Vagina (tissue), 2 donors: ENCODE measurements around the gene IGFL4.

Experiments
- POLR2A ChIP-seq, 2 donors: fragments of 450-650 bp; IDR thresholded peaks; one replicate each; pipeline ENCODE4 v1.6.1; 2017; ENCODE audit warnings: antibody characterized with exemption in 2 of 2, mild to moderate bottlenecking in 2 of 2, moderate library complexity in 2 of 2
- POLR2AphosphoS5 ChIP-seq, 2 donors: sonication (generic); formaldehyde crosslinking; IDR thresholded peaks; one replicate each; pipeline ENCODE4 v1.9.0; 2017; ENCODE audit warnings: antibody characterized with exemption in 2 of 2, mild to moderate bottlenecking in 2 of 2, low read depth in 1 of 2; ENCODE audit not compliant: insufficient read depth in 1 of 2
- TF ChIP-seq, protein P1 (sequence below), 3 experiments: fragments of 450-650 bp in 2 of 3; fragments of 200-600 bp in 1 of 3; sonication (generic) in 1 of 3; IDR thresholded peaks; one replicate each; pipeline ENCODE4 v1.5.1; 2017 to 2019; ENCODE audit warnings: antibody characterized with exemption in 3 of 3, mild to moderate bottlenecking in 2 of 3, moderate library complexity in 2 of 3

DNA sequence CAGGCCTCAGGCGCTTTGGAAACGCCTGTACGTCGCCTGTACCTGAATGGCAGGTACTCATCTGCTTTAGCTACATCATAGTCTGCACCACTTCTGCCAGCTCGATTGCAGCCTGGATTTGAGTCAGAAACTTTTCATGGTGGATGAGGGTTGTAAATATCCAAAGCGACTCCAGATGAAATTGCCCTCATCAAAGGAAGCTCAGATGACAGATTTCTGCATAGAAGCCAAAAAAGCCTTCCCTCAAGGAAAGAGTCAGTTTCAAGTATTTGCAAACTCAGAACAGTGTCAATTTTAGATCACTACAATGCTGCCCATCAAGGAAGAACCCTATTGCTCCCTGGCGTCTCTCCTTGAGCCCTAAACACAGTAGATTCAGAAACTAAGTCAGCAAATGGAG, 38.8 kb upstream of the IGFL4 start:
- TF ChIP-seq, protein P1, sequence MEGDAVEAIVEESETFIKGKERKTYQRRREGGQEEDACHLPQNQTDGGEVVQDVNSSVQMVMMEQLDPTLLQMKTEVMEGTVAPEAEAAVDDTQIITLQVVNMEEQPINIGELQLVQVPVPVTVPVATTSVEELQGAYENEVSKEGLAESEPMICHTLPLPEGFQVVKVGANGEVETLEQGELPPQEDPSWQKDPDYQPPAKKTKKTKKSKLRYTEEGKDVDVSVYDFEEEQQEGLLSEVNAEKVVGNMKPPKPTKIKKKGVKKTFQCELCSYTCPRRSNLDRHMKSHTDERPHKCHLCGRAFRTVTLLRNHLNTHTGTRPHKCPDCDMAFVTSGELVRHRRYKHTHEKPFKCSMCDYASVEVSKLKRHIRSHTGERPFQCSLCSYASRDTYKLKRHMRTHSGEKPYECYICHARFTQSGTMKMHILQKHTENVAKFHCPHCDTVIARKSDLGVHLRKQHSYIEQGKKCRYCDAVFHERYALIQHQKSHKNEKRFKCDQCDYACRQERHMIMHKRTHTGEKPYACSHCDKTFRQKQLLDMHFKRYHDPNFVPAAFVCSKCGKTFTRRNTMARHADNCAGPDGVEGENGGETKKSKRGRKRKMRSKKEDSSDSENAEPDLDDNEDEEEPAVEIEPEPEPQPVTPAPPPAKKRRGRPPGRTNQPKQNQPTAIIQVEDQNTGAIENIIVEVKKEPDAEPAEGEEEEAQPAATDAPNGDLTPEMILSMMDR (IDR thresholded peaks at IDR 0.05), result no peak
- TF ChIP-seq POLR2AphosphoS5 (IDR thresholded peaks at IDR 0.05; ENCODE audit: insufficient read depth in 1 of 2, low read depth in 1 of 2) (no peak), POLR2A (IDR thresholded peaks at IDR 0.05) (no peak)
